GM19438 (cell line): ENCODE results near the gene SLC25A20.

Experiments
- ATAC-seq: cut with Tn5 transposase; IDR thresholded peaks from one replicate; pipeline ENCODE4 v1.9.1; 2021; ENCODE audit warnings: low read depth; ENCODE audit not compliant: unreplicated experiment

The SLC25A20 gene

DNA sequence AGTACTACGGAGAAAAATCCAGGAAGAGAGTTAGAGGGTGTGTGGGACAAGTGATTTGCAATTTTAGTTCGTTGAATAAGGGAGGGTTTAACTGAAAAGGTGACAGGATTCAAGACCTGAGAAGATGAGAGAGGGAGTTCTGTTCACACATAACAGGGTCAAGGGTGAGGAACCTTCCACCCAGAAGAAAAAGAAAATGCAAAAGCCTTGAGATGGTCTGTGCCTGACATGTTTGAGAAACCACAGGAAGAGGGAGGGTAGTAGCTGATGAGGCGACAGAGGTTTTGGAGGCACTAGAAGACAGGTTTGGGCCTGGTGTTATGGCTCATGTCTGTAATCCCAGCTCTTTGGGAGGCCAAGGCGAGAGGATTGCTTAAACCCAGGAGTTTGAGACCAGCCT lies 591 bp upstream of the SLC25A20 start:
- no peak for ATAC-seq

DNA sequence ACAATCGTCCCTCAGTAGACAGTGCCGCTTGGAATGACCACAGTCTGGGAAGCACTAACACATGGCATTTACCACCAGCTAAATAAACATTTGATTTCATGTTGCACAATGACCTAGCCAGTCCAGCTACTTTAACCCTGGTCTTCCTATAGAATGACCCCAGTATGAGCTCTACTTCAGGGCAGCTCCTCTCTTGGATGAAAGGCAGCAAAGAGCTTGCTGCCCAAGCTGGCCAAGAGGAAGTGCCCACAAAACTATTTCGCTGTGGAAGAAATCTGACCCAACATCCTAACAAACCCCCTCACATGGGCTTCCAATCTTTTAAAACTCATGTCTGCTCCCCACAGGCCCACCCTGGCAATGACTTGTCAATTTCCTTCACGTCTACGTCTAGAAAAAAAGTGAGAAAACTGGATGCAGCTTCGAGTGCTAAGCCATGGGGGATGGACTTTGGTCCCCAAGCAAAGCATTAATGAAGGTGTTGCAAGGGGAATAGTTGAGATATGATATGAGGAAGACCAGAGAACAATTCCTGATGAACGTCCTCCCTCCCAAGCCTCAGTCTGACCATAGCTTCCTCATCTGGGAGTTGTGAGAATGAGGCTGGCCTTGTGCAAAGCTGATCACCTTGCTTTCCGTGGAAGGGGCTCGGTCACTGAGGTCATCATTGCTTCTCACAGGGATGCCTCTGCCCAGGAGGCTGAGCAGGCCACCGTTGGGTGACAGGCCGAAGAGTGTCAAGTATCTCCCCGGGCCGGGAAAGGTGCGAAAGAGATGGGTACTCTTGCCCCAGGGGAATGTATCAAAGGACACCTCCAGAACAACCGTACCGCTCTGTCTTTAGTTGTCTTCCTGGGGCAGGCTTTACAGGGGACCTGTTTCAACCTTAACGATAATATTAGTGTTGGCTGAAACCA lies 964 bp downstream of the SLC25A20 start:
- ATAC-seq = no peak

DNA sequence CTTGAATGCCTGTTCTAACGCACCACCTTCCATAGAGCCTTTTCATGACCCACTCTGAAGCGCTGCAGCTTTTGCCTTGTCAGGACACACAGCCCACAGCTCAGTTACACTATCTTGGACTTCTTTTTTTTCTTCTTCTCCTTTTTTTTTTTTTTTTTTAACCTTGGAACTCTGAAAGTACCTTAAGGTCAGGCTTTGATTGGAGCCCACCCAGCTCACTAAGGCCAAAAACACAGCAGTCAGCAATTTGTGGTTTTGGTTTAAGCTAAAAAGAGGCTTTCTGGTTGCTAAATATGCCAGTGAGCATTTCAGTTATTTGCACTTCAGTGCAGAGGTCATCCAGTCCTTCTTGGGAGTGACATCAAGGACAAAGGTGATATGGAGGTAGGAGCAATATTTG lies 1.7 kb downstream of the SLC25A20 start:
- ATAC-seq = no peak

DNA sequence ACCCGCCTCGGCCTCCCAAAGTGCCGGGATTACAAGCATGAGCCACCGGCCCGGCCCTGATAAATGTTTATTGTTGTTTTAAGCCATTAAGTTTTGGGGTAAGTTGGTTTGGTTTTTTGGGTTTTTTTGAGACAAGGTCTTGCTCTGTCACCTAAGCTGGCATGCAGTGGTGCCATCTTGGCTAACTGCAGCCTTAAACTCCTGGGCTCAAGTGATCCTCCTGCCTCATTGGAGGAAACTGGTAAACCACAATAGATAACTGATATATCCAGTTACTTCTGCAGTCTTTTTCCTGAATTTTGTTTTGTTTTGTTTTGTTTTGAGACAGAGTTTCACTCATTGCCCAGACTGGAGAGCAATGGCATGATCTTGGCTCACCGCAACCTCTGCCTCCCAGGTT lies 4.2 kb downstream of the SLC25A20 start:
- ATAC-seq = no peak

DNA sequence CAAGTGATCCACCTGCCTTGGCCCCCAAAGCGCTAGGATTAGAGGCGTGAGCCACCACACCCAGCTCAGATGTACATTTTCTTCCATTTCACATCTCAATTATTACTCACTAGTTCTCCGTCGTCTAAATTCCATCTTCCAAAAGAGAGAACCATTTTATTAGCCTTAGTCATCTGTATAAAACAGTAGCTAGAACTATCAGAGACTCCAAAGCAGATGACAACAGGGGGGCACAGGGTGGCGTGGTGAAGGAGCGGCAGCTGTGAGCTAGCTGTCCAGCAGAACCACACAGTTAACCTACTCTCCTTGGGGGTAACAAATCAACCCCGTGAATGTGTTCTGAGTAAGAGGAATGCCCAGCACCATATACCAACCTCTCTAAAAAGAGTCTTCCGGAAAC lies 7.1 kb downstream of the SLC25A20 start:
- ATAC-seq = no peak

DNA sequence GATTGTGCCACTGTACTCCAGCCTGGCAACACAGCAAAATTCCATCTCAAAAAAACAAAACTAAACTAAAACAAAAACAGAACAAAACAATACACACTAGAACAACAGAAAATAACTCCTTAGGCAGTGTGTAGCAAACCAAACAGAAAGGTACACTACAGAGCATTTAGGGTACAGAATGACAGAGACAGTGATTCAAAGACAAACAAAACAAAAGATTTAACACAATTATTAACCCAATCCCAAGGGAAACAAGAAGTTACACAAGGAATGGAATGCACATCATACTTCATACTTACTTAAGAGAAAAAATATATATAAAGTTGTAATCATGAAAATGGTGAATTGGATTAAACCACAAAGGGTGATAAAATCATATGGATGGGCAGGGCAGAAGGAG lies 12.9 kb downstream of the SLC25A20 start:
- ATAC-seq = no peak

DNA sequence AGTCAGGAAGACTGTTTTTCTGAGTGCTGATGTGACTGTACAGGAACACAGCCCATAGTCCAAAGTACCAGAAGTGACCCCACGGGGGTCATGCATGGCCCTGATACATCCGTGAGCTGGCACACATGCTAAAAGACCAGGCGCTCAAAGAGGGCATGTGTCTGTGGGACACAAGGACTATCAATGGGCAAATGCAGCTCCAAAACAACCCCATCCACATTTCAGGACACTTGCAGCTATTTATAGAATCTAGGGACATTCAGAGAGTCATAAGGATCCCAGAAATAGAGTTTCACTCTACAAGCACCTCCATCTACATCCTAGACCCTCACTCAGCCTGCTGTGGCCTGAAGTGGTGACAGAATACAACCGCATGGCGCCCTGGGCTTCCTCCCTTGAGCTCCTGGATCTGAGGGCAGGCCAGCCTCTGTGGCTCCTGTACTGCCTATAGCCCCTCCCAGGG lies 17.0 kb downstream of the SLC25A20 start:
- ATAC-seq = no peak

DNA sequence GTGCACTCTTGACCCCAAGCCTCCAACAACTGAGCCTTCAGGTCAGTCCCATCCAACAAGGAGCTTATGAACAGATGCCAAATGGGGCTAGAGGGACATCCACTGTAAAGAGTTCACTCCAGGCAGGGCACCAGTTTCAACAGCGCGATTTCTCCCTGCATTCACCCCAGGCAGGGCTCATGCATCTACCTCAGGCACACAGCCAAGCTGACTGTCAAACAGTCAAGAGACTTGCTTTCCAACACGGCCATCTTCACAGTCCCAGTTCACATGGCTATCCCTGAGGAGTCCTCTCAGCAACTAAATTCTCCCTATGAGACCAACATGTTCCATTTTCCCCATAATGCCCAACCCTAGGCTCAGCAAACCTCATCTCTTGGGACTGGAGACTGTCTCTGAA lies 17.7 kb downstream of the SLC25A20 start:
- no peak for ATAC-seq

DNA sequence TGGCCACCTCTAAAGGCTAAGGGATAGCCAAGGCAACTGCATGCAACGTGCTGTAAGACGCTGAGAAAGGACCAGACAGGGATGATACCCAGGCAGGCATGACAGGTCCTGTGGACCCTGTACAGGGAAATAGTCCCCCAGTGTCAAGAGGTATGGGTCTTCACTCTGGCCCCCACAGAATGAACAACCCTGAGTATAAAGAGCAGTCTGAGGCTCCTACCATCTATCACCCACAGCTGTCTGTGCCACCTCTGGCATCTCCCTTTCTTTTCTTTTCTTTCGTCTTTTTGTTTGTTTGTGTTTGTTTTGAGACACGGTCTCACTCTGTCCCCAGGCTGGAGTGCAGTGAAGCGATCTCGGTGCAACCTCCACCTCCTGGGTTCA lies 18.7 kb downstream of the SLC25A20 start:
- no peak for ATAC-seq

DNA sequence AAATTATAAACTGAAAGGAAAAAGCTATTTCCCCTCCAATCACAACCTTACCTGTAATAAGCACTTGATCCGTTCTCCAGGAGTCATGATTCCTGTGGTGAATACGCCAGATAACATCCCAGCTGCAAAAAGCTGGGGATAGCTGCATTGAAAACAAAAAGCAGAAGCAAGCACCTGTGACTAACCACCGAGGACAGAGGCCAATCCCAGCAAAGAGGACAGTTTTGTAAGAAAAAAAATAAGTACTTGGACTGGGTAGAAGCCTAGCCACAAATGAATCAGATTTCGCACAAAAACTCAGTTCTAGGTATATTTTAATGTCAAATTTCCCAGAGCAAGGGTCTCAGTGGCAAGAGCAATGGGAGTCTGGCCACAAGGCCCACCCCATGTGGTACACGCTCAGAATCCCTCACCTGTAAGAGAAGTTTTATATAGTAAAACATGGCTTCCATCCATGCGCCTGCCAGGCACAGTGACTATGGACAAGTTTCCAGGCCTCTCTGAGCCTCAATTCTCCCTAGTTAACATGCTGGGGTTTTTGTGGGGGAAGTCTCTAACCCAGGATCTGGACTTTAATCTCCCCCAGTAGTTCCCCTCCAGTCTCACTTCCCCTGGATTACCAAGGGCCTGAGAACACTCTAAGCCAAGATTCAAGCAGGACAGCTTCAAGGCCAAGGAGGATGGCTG lies 19.2 kb downstream of the SLC25A20 start:
- ATAC-seq = no peak

DNA sequence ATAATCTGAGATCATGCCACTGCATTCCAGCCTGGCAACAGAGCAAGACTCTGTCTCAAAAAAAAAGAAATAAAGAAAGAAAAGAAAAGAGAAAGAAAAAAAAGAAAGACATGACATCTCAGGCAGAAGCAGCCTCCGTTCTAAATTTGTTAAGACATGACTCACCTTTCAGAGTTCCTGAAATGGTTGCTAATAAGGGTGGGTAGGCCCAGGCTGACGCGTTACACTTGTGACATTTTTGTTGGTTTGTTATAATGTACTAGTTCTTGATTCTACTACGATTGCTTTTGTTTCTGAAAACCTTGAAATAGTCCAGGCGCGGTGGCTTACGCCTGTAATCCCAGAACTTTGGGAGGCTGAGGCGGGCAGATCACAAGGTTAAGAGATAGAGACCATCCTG lies 21.0 kb downstream of the SLC25A20 start:
- no peak for ATAC-seq

DNA sequence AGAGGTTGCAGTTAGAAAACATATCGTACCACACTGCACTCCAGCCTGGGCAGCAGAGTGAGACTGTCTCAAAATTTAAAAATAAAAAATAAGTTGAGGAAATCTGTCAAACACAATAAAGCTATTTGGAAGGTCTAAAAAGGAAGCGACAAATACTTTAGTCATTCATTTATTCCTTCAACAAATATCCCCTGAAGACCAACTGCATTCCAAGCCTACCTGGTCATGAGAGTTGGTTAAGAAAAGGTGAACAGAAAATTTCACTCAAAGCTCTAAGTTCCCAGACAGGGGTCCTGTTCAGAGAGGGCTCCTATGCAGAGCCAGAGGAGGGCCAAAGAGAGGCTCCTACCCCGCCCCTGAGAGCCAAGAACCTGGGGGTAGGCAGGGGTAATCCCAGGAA lies 35.6 kb downstream of the SLC25A20 start:
- no peak for ATAC-seq

DNA sequence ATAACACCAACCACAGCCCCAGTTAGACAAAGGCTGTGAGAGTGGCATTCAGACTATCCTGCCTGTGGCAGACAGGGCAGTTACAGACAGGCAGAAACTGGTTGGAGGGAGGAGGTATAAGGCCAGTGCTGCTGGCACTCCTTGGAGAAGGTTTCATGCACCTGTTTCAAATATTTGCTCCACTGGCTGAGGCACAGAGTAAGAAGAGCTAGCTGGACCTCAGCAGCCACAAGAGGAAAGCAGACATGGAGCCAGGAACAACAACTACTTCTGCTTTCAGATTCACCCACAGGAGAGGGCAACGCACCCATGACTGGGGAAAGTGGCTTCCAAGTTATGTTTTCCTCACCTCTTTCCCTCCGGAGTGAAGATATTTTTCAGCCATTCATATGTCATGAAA lies 39.5 kb downstream of the SLC25A20 start:
- no peak for ATAC-seq

DNA sequence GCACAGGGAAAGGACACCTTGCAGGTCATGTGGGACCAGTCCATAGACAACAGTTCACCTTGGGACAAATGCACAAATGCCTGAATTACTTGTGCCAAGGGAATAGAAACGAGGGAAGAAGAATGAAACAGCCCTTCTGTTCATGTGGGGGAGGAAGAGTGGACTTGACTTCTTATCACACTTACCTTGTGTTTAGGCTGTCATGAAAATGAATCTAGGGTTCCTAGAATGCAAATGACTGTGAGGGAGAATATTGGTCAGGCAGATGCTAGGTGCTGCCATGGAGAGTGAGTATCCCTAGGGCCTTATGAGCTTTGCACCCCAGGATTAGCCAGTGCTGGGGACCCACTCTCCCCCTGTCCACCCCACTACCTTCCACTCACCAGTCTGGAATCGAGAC lies 40.0 kb downstream of the SLC25A20 start:
- no peak for ATAC-seq

DNA sequence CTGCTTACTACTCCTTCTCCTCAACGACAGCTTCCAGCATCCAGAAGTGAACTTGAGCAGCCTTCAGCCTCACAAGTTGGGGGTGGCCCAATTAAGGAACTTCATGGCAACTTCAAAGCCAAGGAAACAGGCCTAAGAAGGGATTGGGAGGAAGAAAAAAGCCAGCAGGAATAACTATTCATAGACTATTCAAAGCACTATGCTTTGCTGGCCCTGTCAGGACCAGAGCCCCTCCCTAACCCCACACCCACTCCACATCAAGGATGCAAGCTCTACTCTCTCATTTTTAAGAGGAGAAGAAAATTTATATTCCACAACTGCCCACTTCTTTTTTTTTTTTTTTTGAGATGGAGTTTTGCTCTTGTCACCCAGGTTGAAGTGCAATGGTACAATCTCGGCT lies 41.0 kb downstream of the SLC25A20 start:
- no peak for ATAC-seq

DNA sequence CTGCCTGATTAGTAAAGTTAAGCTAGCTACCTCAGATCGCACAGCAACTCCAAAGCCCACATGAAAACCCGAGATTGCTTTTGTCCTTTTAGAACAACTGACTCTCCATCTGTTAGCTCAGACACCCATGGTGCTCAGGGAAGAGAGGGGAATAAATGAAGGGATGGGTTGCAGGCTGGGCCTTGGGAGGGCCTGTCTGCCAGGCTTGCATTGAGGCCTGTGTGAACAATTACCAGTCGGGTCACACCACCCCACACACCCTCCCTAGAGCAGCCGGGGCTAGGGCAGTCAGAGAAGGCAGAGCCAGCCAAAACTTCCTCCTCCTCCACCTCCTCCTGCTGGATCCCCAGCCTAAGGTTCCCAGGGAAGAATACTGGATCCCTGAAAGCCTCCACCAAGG lies 42.2 kb downstream of the SLC25A20 start:
- ATAC-seq = no peak

DNA sequence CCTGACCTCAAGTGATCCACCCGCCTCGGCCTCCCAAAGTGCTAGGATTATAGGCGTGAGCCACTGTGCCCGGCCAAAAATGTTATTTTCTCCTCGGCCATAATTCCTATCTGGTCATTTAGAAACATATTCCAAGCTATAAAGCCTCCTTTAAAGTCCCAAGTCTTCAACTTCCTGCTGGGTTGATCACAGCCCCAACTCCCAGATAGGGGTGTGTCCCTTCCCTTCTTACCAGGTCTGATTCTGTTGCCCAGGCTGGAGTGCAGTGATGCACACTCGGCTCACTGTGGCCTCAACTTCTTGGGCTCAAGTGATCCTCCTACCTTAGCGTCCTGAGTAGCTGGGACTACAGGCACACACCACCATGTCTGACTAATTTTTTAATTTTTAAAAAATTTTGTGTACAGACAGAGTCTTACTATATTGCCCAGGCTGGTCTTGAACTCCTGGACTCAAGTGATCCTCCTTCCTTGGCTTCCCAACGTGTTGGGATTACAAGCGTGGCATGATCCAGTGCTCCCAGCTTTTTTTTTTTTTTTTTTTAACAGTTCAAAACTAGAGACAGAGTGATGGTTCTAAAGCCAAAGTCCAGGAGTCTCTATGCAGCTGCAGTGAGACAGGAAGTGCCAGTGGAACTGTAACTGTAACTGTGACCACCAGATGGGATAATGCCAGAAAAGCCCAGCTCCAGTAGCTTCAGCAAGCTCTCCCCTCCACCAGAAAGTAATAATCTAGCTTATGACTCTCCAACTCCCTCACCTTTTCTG lies 42.8 kb downstream of the SLC25A20 start:
- no peak for ATAC-seq

DNA sequence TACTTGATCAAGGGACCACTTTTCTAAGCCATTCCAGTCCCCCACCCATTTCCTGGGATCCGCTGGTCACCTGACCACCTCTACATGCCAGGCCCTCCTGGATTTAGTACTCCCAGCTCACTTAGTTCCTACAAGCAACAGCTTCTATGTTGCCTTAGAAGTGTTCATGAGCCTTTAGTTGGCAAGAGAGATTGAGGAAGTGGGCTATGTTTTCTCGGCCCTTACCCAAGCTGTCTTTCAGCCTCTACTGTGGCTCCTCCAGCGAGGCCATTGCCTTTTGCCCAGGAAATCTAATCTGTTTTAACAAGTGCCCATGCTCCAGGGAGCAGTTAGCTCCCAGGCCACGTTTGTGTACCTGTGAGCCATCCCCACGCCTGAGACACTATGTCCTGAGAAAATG lies 46.5 kb downstream of the SLC25A20 start:
- ATAC-seq = no peak

DNA sequence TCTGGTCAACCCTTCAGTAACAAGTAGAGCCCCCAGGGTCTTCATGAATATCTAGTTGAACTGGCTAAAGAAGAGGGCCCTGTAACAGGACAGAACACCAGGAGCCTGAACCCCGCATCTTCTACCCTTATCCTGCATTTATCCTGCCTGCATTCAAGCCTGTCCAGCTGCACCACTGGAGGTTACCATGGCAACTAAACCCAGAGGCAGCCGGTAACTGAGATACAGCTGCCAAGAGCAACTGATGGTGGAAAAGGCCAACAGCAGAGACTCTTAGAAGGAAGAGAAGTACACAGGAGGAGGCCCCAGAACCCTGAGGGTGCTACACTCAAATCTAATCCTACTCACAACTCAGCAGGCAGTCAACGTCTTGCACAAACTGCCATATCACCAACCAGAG lies 47.3 kb downstream of the SLC25A20 start:
- no peak for ATAC-seq

DNA sequence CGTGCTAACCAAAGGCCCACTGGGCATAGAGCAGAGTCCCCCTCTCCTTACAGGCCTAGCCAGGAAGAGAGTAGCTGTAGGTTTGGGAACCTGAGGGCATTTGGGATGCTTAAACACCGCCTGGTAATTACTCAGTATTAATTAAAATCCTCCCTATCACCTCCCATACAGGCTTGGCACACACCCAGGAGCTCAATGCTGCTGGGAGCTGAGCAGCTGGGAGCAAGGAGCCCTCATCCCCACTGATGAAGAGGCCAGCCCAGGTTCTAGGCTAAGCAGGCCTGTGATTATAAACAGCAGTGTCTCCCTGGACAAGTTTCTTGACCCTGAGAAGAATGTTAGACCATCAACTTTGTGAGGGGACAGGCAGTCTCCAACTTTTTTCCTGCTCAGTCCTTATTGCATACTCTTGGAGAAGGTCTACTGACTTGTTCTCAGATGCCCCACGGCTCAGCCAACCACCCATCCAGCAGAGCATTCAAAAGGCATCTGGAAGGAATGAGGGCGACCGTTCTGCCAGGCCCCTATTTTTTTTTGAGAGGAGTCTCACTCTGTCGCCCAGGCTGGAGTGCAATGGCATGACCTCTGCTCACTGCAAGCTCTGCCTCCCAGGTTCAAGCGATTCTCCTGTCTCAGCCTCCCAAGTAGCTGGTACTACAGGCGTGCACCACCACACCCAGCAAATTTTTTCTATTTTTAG lies 49.7 kb downstream of the SLC25A20 start:
- no peak for ATAC-seq
